Thoracic aorta (tissue), 2 donors: ENCODE results near the gene ASTN2. TPM values are rescaled to one million over a fixed set of nuclear protein-coding genes. Genes with fewer than 3 reads are reported as not detected.

Experiments
- ATAC-seq: fragments of 150-250 bp; one replicate; pipeline ENCODE4 v1.8.0; 2017; ENCODE audit warnings: low read depth; ENCODE audit not compliant: insufficient number of reproducible peaks, low FRiP score
- DNase-seq: peaks from one replicate; pipeline ENCODE4 v3.0.0-alpha.2; 2020; ENCODE audit warnings: low spot score
- H3K27ac ChIP-seq, 2 donors: fragments of 200-600 bp; sonication (generic); 1 replicate in 1 of 2; 2 replicates in 1 of 2; pipeline ENCODE4 v1.5.1; 2016; ENCODE audit warnings: mild to moderate bottlenecking in 2 of 2, moderate library complexity in 2 of 2
- H3K27me3 ChIP-seq: fragments of 200-600 bp; sonication (generic); replicated peaks from 2 replicates; pipeline ENCODE4 v1.6.0; 2016; ENCODE audit warnings: mild to moderate bottlenecking; ENCODE audit not compliant: insufficient read depth
- H3K36me3 ChIP-seq: fragments of 200-600 bp; sonication (generic); one replicate; pipeline ENCODE4 v1.5.1; 2016
- H3K4me1 ChIP-seq, 2 donors: fragments of 200-600 bp; sonication (generic); 1 replicate in 1 of 2; 2 replicates in 1 of 2; pipeline versions ENCODE4 v1.5.1 to v1.6.0; 2016; ENCODE audit warnings: low read depth in 2 of 2, mild to moderate bottlenecking in 1 of 2; ENCODE audit not compliant: control insufficient read depth in 1 of 2
- H3K4me3 ChIP-seq: fragments of 200-600 bp; sonication (generic); 2 replicates; pipeline ENCODE4 v1.5.1; 2016; ENCODE audit warnings: mild to moderate bottlenecking
- H3K9me3 ChIP-seq: fragments of 200-600 bp; sonication (generic); 2 replicates; pipeline ENCODE4 v1.5.1; 2016
- total RNA-seq, 2 donors: library from RNA; depleted of rRNA; stranded (reverse); fragments of >200 nt; gene quantifications; one replicate each; pipeline versions ENCODE4 v1.1.0 to v1.2.3, GENCODE V29; 2016
- TF ChIP-seq, protein P1 (sequence below): fragments of 200-600 bp; sonication (generic); IDR thresholded peaks from one replicate; pipeline ENCODE4 v1.5.1; 2019; ENCODE audit warnings: antibody characterized with exemption

The ASTN2 gene
- total RNA-seq, 2 donors from 2014 or later, result 6.8 to 7.1 TPM

DNA sequence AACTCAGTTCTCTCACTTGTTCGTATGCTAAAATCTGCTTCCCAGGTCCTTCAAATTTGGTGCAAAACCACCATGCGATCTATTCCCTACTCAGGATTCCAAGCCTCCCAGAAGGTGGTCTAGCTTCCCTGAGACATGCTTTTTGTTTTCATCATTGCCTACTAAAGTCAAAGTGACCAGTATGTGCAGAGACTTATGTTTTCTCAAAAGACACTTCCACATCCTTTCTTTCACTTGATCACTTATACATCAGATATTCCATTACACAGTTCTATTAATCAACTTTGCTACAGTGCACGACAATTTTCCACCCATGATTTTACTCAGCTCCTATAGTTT lies 1019.2 kb downstream of the ASTN2 start:
- peaks cover 12% of the 10 kb centered on the region for H3K36me3 ChIP-seq

DNA sequence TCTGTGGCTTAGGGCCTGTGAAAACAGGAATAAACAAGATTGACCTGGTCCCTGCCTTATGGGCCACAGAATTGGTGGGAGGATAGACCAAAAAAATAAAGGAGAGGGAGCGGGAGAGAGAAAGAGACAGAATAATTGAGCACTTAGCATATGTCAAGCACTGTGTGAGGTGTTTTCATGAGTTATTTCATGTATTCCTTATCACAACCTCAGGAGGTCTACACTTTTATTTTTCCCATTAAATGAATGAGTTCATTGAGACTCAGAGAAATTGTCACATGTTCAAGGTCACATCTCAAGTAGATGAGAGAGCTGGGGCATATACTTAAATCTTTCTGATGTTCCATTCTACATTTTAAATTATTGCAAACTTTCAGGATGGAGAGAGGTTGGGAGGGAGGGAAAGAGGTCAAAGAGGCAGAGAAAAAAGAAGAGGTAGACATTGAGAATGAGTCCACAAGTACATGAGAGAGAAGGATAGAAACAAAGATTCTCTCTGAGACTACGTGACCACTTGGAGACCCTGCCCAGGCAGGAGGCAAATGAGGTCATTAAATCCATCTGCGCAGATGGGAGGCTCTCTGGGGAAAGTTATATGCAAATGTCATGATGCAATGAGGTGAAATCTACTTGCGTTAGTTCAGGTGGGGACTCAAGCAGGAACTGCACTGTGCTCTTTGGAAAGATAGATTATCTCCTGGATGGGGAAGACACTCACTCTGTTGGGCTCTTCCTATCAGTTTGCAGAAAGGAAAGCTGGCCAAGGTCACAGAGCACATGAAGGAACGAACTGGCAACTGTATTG lies 1019.8 kb downstream of the ASTN2 start:
- TF ChIP-seq, protein P1, sequence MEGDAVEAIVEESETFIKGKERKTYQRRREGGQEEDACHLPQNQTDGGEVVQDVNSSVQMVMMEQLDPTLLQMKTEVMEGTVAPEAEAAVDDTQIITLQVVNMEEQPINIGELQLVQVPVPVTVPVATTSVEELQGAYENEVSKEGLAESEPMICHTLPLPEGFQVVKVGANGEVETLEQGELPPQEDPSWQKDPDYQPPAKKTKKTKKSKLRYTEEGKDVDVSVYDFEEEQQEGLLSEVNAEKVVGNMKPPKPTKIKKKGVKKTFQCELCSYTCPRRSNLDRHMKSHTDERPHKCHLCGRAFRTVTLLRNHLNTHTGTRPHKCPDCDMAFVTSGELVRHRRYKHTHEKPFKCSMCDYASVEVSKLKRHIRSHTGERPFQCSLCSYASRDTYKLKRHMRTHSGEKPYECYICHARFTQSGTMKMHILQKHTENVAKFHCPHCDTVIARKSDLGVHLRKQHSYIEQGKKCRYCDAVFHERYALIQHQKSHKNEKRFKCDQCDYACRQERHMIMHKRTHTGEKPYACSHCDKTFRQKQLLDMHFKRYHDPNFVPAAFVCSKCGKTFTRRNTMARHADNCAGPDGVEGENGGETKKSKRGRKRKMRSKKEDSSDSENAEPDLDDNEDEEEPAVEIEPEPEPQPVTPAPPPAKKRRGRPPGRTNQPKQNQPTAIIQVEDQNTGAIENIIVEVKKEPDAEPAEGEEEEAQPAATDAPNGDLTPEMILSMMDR, result no peak
- Histone ChIP-seq H3K27ac (no peak overlapping the region), H3K4me3 (no peak overlapping the region), H3K9me3 (no peaks in the 10 kb centered on the region), H3K4me1 (no peaks in the 10 kb centered on the region), H3K27me3 (no peaks in the 10 kb centered on the region), H3K36me3 (peaks cover 12% of the 10 kb centered on the region)
- no peak for DNase-seq
- ATAC-seq, result no peak

More for the DNA sequence above, 1019.2 kb downstream of the ASTN2 start:
- no peak for DNase-seq
- H3K4me1 ChIP-seq, result no peaks in the 10 kb centered on the region
- H3K27me3 ChIP-seq, result no peaks in the 10 kb centered on the region
- no peak for ATAC-seq
- no peaks in the 10 kb centered on the region for H3K9me3 ChIP-seq
- H3K27ac ChIP-seq, result no peak overlapping the region
- H3K4me3 ChIP-seq, result no peak overlapping the region
- TF ChIP-seq, protein P1, result no peak

DNA sequence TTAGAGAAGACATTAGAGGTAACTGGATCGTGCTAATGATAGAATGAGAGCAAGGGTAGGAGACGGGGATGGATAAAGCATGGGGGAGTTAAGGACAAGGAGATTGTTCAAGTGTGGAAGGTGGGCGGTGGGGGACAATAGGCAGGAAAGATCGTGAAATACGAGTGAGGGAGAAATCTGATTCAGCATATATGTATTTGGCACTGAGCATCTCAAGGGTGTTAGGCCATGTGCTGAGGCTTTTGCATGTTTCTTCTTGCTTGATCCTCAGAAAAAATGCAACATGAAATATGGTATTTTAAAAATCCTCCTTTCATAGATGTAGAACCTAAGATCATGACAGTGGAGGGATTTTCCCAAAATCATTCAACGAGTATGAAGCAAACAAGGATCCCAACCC lies 1020.8 kb downstream of the ASTN2 start:
- Histone ChIP-seq H3K9me3 (no peaks in the 10 kb centered on the region), H3K4me1 (no peaks in the 10 kb centered on the region), H3K36me3 (peaks cover 12% of the 10 kb centered on the region), H3K27me3 (no peaks in the 10 kb centered on the region), H3K4me3 (no peak overlapping the region), H3K27ac (no peak overlapping the region)
- DNase-seq (no peak), ATAC-seq (no peak)
- TF ChIP-seq, protein P1, result no peak

DNA sequence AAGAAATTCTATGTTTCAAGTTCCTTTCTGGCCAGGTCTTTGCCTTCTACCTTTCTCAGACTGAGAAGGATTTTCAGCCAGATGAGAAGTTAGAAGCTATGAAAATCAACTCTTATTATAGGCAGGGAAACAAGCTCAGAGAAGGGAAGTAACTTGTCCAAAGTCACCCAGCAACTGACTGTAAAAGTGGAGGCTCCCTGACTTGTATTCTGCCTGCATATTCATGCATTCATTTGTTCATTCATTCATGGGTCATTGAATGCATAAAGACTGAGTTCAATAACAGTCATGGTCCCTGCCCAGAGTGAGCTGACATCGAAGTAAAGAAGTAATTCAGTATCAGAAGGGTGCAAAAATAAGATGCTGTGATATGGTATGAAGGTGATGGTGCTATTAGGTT lies 1021.7 kb downstream of the ASTN2 start:
- no peak for DNase-seq

DNA sequence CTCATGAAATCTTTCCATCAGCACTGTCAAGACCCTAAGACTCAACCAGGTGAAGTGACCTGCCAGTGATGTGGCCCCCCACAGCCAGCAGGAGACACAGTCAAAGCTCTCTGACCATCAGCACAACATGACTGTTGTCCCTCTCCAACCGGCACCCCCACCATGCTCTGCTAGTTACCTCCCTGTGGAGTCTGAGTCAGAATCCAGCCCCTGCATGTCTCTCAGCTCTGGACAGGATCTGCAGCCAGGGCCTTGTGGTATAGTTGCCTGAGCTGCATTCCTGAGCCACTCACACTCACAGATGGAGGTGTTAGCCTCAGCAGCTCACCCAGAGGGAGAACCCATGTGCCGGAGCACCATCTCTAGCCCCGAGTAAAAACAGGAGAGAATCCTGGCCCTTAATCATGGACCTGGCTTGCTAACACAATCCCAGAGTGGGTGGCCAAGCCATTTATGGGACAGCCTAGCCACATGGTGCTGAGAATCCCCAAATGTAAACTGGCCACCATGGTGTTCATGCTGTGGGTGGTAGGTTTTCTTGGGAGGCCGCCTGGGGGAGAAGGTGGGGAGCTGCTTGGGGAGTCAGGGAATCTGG lies 1023.5 kb downstream of the ASTN2 start:
- H3K27ac ChIP-seq, result no peak overlapping the region
- TF ChIP-seq, protein P1, result no peak
- ATAC-seq, result no peak
- H3K4me1 ChIP-seq, result no peaks in the 10 kb centered on the region
- no peak overlapping the region for H3K4me3 ChIP-seq
- no peaks in the 10 kb centered on the region for H3K27me3 ChIP-seq
- peaks cover 15% of the 10 kb centered on the region for H3K36me3 ChIP-seq
- no peak for DNase-seq
- H3K9me3 ChIP-seq, result no peaks in the 10 kb centered on the region

More for the DNA sequence above, 1021.7 kb downstream of the ASTN2 start:
- Histone ChIP-seq H3K4me1 (no peaks in the 10 kb centered on the region), H3K4me3 (no peak overlapping the region), H3K27ac (no peak overlapping the region), H3K36me3 (peaks cover 12% of the 10 kb centered on the region), H3K9me3 (no peaks in the 10 kb centered on the region), H3K27me3 (no peaks in the 10 kb centered on the region)
- ATAC-seq, result no peak
- TF ChIP-seq, protein P1, result no peak
